ENCODE measurements around the gene DGKB. TPM values are rescaled to one million over a fixed set of nuclear protein-coding genes. Genes with fewer than 3 reads are reported as not detected.

The DGKB gene
- total and polyA plus RNA-seq, 2 donors, result 0.09 to 0.19 TPM

DNA sequence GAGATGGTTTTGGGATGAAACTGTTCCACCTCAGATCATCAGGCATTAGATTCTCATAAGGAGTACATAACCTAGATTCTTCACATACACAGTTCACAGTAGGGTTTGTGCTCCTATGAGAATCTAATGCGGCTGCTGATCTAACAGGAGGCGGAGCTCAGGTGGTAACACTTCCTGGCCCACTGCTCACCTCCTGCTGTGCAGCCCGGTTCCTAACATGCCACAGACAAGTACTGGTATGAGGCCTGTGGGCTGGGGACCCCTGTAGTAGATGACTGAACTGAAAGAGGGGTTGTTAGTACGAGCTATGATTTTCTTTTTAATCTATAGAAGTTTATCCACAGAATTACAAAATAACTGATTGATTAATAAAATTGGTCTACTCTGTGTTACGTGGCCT is 48.1 kb downstream of the DGKB start:
- Histone ChIP-seq H3K4me1 (ENCODE audit: control insufficient read depth in 2 of 2, insufficient read depth in 2 of 2, low read length in 2 of 2) (no peaks in the 10 kb centered on the region), H3K27me3 (ENCODE audit: control insufficient read depth in 2 of 2, insufficient read depth in 1 of 2, low read length in 1 of 2) (no peaks in the 10 kb centered on the region), H3K36me3 (ENCODE audit: control insufficient read depth in 2 of 2, insufficient read depth in 2 of 2, low read length in 1 of 2) (no peaks in the 10 kb centered on the region), H3K27ac (ENCODE audit: low read depth in 1 of 2, low read length in 1 of 2) (no peak overlapping the region), H3K4me3 (ENCODE audit: low read length in 2 of 2) (no peak overlapping the region), H3K9me3 (ENCODE audit: control insufficient read depth in 2 of 2, insufficient read depth in 1 of 2, low read length in 1 of 2) (no peaks in the 10 kb centered on the region)
- DNase-seq (ENCODE audit: low read depth in 6 of 9, low spot score in 9 of 9), result no peak
- WGBS, result 85% methylated on average over 5 of the region's 5 CpGs

DNA sequence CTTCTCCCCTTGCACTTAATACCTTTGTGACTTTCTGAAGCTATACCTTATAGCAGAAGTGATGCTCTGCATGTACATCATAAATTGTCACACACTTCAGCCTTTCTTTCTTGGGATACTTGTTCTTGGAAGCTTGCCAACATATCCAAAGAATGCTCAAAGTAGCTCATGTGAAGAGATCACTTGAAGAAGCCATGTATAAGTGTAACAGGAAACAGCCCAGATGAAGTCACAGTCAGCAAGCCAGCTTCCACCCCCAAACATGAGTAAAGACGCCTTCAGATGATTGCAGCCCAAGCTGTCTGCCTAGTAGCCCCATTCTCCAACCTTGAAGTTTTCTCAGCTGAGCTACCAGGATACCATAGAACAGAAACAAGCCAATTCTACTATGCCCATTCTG is 50.9 kb downstream of the DGKB start:
- Histone ChIP-seq H3K27ac (ENCODE audit: low read depth in 1 of 2, low read length in 1 of 2) (no peak overlapping the region), H3K9me3 (ENCODE audit: control insufficient read depth in 2 of 2, insufficient read depth in 1 of 2, low read length in 1 of 2) (no peaks in the 10 kb centered on the region), H3K36me3 (ENCODE audit: control insufficient read depth in 2 of 2, insufficient read depth in 2 of 2, low read length in 1 of 2) (no peaks in the 10 kb centered on the region), H3K27me3 (ENCODE audit: control insufficient read depth in 2 of 2, insufficient read depth in 1 of 2, low read length in 1 of 2) (no peaks in the 10 kb centered on the region), H3K4me3 (ENCODE audit: low read length in 2 of 2) (no peak overlapping the region), H3K4me1 (ENCODE audit: control insufficient read depth in 2 of 2, insufficient read depth in 2 of 2, low read length in 2 of 2) (no peaks in the 10 kb centered on the region)
- 78% methylated on average over 1 of the region's 1 CpG for WGBS
- DNase-seq (ENCODE audit: low read depth in 6 of 9, low spot score in 9 of 9), result no peak

DNA sequence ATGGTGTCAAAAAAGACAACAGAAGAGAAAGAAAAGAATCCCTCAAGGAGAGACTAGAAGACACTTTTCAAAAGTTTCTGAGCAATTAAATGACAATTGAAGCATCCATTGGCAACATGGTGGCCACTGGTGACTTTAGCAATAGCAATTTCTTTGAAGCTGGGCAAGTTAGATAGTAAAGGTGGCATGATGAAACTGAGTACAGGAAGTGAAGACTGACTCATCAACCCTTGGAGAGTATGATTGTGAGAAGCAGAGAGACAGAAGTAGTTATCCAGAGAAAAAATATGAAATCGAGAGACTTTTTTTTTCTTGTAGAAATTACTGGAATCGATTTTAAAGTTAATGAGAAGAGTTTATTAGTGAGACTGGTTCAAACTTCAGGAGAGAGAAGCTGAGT is 52.5 kb downstream of the DGKB start:
- WGBS, result 64% methylated on average over 2 of the region's 2 CpGs
- no peaks in the 10 kb centered on the region for H3K27me3 ChIP-seq (ENCODE audit: control insufficient read depth in 2 of 2, insufficient read depth in 1 of 2, low read length in 1 of 2)
- no peak overlapping the region for H3K27ac ChIP-seq (ENCODE audit: low read depth in 1 of 2, low read length in 1 of 2)
- no peak for DNase-seq (ENCODE audit: low read depth in 6 of 9, low spot score in 9 of 9)
- H3K36me3 ChIP-seq (ENCODE audit: control insufficient read depth in 2 of 2, insufficient read depth in 2 of 2, low read length in 1 of 2), result no peaks in the 10 kb centered on the region
- H3K4me1 ChIP-seq (ENCODE audit: control insufficient read depth in 2 of 2, insufficient read depth in 2 of 2, low read length in 2 of 2), result no peaks in the 10 kb centered on the region
- no peak overlapping the region for H3K4me3 ChIP-seq (ENCODE audit: low read length in 2 of 2)
- H3K9me3 ChIP-seq (ENCODE audit: control insufficient read depth in 2 of 2, insufficient read depth in 1 of 2, low read length in 1 of 2), result no peaks in the 10 kb centered on the region

GRCh38 chr7:14846405-14846804 is 56.1 kb downstream of the DGKB start:
- Histone ChIP-seq H3K27ac (ENCODE audit: low read depth in 1 of 2, low read length in 1 of 2) (no peak overlapping the region), H3K4me3 (ENCODE audit: low read length in 2 of 2) (no peak overlapping the region), H3K9me3 (ENCODE audit: control insufficient read depth in 2 of 2, insufficient read depth in 1 of 2, low read length in 1 of 2) (peaks cover 0 to 8% of the 10 kb centered on the region in 2 donors), H3K4me1 (ENCODE audit: control insufficient read depth in 2 of 2, insufficient read depth in 2 of 2, low read length in 2 of 2) (no peaks in the 10 kb centered on the region), H3K36me3 (ENCODE audit: control insufficient read depth in 2 of 2, insufficient read depth in 2 of 2, low read length in 1 of 2) (no peaks in the 10 kb centered on the region), H3K27me3 (ENCODE audit: control insufficient read depth in 2 of 2, insufficient read depth in 1 of 2, low read length in 1 of 2) (no peaks in the 10 kb centered on the region)
- WGBS, result 83% methylated on average over 4 of the region's 4 CpGs
- no peak for DNase-seq (ENCODE audit: low read depth in 6 of 9, low spot score in 9 of 9)

DNA sequence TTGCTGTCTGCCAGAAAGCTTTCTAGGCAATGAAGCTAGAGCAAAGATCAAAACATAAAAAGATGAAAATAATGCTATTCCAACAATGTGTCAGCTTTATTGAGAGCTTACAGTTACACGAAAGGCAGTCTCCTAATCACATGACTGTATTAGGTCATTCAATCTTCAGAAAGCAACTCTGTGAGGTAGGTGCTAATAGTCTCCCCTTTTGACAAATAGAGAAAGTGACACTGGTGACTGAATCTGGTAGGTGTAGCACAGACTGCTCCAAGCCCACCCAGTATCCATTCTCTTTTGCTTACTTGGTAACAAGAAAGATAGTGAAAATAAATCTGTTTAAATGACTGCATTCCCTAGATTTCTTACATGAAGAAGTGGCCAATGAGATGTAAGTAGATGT is 58.8 kb downstream of the DGKB start:
- 86% methylated on average over 1 of the region's 1 CpG for WGBS
- Histone ChIP-seq H3K27me3 (ENCODE audit: control insufficient read depth in 2 of 2, insufficient read depth in 1 of 2, low read length in 1 of 2) (no peaks in the 10 kb centered on the region), H3K27ac (ENCODE audit: low read depth in 1 of 2, low read length in 1 of 2) (no peak overlapping the region), H3K36me3 (ENCODE audit: control insufficient read depth in 2 of 2, insufficient read depth in 2 of 2, low read length in 1 of 2) (no peaks in the 10 kb centered on the region), H3K4me1 (ENCODE audit: control insufficient read depth in 2 of 2, insufficient read depth in 2 of 2, low read length in 2 of 2) (no peaks in the 10 kb centered on the region), H3K4me3 (ENCODE audit: low read length in 2 of 2) (no peak overlapping the region), H3K9me3 (ENCODE audit: control insufficient read depth in 2 of 2, insufficient read depth in 1 of 2, low read length in 1 of 2) (peaks cover 0 to 8% of the 10 kb centered on the region in 2 donors)
- DNase-seq (ENCODE audit: low read depth in 6 of 9, low spot score in 9 of 9), result no peak

GRCh38 chr7:14842523-14842922 is 60.0 kb downstream of the DGKB start:
- H3K9me3 ChIP-seq (ENCODE audit: control insufficient read depth in 2 of 2, insufficient read depth in 1 of 2, low read length in 1 of 2), result peaks cover 0 to 8% of the 10 kb centered on the region in 2 donors
- no peaks in the 10 kb centered on the region for H3K4me1 ChIP-seq (ENCODE audit: control insufficient read depth in 2 of 2, insufficient read depth in 2 of 2, low read length in 2 of 2)
- no peak for DNase-seq (ENCODE audit: low read depth in 6 of 9, low spot score in 9 of 9)
- H3K36me3 ChIP-seq (ENCODE audit: control insufficient read depth in 2 of 2, insufficient read depth in 2 of 2, low read length in 1 of 2), result no peaks in the 10 kb centered on the region
- H3K27me3 ChIP-seq (ENCODE audit: control insufficient read depth in 2 of 2, insufficient read depth in 1 of 2, low read length in 1 of 2), result no peaks in the 10 kb centered on the region
- no peak overlapping the region for H3K27ac ChIP-seq (ENCODE audit: low read depth in 1 of 2, low read length in 1 of 2)
- no peak overlapping the region for H3K4me3 ChIP-seq (ENCODE audit: low read length in 2 of 2)

DNA sequence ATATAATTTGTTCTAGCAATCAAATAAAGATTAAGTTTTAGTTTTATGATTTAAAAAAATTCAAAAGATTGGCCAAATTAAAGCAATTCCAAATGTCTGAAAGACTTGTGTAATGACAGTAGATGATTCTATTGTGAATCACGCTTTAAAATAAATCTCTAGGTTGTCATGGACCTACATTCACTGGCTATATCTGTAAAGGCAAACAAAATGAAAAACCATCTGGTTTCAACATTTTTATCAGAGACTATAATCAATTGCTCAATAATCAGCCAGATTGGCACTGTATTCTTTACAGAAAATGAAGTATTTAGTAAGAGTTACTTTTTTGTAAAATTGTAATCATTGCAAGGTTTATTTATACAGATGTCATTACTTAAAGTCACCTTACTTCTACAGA is 60.7 kb downstream of the DGKB start:
- Histone ChIP-seq H3K4me3 (ENCODE audit: low read length in 2 of 2) (no peak overlapping the region), H3K9me3 (ENCODE audit: control insufficient read depth in 2 of 2, insufficient read depth in 1 of 2, low read length in 1 of 2) (peaks cover 0 to 8% of the 10 kb centered on the region in 2 donors), H3K27ac (ENCODE audit: low read depth in 1 of 2, low read length in 1 of 2) (no peak overlapping the region), H3K27me3 (ENCODE audit: control insufficient read depth in 2 of 2, insufficient read depth in 1 of 2, low read length in 1 of 2) (no peaks in the 10 kb centered on the region), H3K36me3 (ENCODE audit: control insufficient read depth in 2 of 2, insufficient read depth in 2 of 2, low read length in 1 of 2) (no peaks in the 10 kb centered on the region), H3K4me1 (ENCODE audit: control insufficient read depth in 2 of 2, insufficient read depth in 2 of 2, low read length in 2 of 2) (no peaks in the 10 kb centered on the region)
- WGBS, result 93% methylated on average over 1 of the region's 1 CpG
- DNase-seq (ENCODE audit: low read depth in 6 of 9, low spot score in 9 of 9), result no peak

- WGBS, result 96% methylated on average over 2 of the region's 2 CpGs
Observed at GRCh38 chr7:14841086-14841485, 61.5 kb downstream of the DGKB start.

GRCh38 chr7:14839307-14839706 is 63.2 kb downstream of the DGKB start:
- Histone ChIP-seq H3K27ac (ENCODE audit: low read depth in 1 of 2, low read length in 1 of 2) (no peak overlapping the region), H3K36me3 (ENCODE audit: control insufficient read depth in 2 of 2, insufficient read depth in 2 of 2, low read length in 1 of 2) (no peaks in the 10 kb centered on the region), H3K27me3 (ENCODE audit: control insufficient read depth in 2 of 2, insufficient read depth in 1 of 2, low read length in 1 of 2) (no peaks in the 10 kb centered on the region), H3K9me3 (ENCODE audit: control insufficient read depth in 2 of 2, insufficient read depth in 1 of 2, low read length in 1 of 2) (peaks cover 0 to 4% of the 10 kb centered on the region in 2 donors), H3K4me1 (ENCODE audit: control insufficient read depth in 2 of 2, insufficient read depth in 2 of 2, low read length in 2 of 2) (no peaks in the 10 kb centered on the region), H3K4me3 (ENCODE audit: low read length in 2 of 2) (no peak overlapping the region)
- WGBS, result 97% methylated on average over 1 of the region's 1 CpG
- no peak for DNase-seq (ENCODE audit: low read depth in 6 of 9, low spot score in 9 of 9)

More at GRCh38 chr7:14841086-14841485, 61.5 kb downstream of the DGKB start:
- no peak for DNase-seq (ENCODE audit: low read depth in 6 of 9, low spot score in 9 of 9)
- no peaks in the 10 kb centered on the region for H3K4me1 ChIP-seq (ENCODE audit: control insufficient read depth in 2 of 2, insufficient read depth in 2 of 2, low read length in 2 of 2)
- no peak overlapping the region for H3K27ac ChIP-seq (ENCODE audit: low read depth in 1 of 2, low read length in 1 of 2)
- no peak overlapping the region for H3K4me3 ChIP-seq (ENCODE audit: low read length in 2 of 2)
- no peaks in the 10 kb centered on the region for H3K27me3 ChIP-seq (ENCODE audit: control insufficient read depth in 2 of 2, insufficient read depth in 1 of 2, low read length in 1 of 2)
- H3K9me3 ChIP-seq (ENCODE audit: control insufficient read depth in 2 of 2, insufficient read depth in 1 of 2, low read length in 1 of 2), result peaks cover 0 to 8% of the 10 kb centered on the region in 2 donors
- no peaks in the 10 kb centered on the region for H3K36me3 ChIP-seq (ENCODE audit: control insufficient read depth in 2 of 2, insufficient read depth in 2 of 2, low read length in 1 of 2)

GRCh38 chr7:14837216-14837615 is 65.3 kb downstream of the DGKB start:
- H3K27ac ChIP-seq (ENCODE audit: low read depth in 1 of 2, low read length in 1 of 2), result no peak overlapping the region
- no peaks in the 10 kb centered on the region for H3K27me3 ChIP-seq (ENCODE audit: control insufficient read depth in 2 of 2, insufficient read depth in 1 of 2, low read length in 1 of 2)
- no peaks in the 10 kb centered on the region for H3K36me3 ChIP-seq (ENCODE audit: control insufficient read depth in 2 of 2, insufficient read depth in 2 of 2, low read length in 1 of 2)
- no peak overlapping the region for H3K4me3 ChIP-seq (ENCODE audit: low read length in 2 of 2)
- no peaks in the 10 kb centered on the region for H3K4me1 ChIP-seq (ENCODE audit: control insufficient read depth in 2 of 2, insufficient read depth in 2 of 2, low read length in 2 of 2)
- no peak for DNase-seq (ENCODE audit: low read depth in 6 of 9, low spot score in 9 of 9)
- no peaks in the 10 kb centered on the region for H3K9me3 ChIP-seq (ENCODE audit: control insufficient read depth in 2 of 2, insufficient read depth in 1 of 2, low read length in 1 of 2)
